HG03457 (cell line): ENCODE data around the gene PLA2G15.

Experiments used
- ATAC-seq: cut with Tn5 transposase; IDR thresholded peaks from one replicate; pipeline ENCODE4 v1.9.1; 2021; ENCODE audit warnings: moderate number of reproducible peaks; ENCODE audit not compliant: unreplicated experiment

Gene PLA2G15, protein sequence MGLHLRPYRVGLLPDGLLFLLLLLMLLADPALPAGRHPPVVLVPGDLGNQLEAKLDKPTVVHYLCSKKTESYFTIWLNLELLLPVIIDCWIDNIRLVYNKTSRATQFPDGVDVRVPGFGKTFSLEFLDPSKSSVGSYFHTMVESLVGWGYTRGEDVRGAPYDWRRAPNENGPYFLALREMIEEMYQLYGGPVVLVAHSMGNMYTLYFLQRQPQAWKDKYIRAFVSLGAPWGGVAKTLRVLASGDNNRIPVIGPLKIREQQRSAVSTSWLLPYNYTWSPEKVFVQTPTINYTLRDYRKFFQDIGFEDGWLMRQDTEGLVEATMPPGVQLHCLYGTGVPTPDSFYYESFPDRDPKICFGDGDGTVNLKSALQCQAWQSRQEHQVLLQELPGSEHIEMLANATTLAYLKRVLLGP

DNA sequence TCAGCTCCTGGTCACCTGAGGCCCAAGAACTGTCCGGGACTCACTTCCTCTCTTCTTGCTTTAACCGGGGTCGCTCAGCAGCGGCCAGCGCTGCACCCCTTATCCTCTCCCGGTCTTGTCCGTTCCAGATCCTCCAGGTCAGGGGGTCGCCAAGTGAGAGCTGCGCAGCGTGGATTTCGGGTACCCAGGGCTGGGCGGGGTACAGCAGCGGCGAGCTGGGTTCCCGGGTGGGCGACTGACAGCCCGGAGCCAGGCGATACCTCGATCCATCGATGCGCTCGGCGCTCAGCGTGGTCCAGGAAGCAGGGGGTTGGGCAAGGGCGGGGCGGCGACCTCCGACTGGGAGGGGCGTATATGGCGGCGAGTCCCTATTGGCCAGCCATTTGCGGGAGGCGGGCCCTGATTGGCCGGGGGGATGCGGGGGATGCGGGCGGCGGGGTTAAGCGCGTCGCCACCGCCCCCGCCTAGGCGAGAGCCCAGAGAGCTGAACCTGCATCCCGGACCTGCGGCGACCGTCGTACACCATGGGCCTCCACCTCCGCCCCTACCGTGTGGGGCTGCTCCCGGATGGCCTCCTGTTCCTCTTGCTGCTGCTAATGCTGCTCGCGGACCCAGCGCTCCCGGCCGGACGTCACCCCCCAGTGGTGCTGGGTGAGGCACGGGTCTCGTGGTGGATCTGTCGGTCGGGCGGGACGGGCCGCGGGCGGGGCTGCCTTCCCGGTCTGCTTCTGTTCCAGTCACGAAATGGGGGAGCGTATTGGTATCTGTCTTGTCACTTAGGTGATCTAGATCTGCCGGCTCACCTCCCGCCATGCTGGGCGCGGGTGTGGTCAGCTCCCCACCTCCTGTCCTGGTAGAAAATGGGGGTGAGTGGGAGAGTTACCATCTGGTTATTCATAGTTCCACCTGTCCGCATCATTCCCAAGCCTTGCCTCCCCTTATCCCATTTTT, at the start of gene PLA2G15:
Gene PLA2G15 (plus strand): TSS at position 471 of the 951 bp plus-strand sequence. CDS start 54 bp downstream, at position 525.
- peak; percentile 54 for ATAC-seq

DNA sequence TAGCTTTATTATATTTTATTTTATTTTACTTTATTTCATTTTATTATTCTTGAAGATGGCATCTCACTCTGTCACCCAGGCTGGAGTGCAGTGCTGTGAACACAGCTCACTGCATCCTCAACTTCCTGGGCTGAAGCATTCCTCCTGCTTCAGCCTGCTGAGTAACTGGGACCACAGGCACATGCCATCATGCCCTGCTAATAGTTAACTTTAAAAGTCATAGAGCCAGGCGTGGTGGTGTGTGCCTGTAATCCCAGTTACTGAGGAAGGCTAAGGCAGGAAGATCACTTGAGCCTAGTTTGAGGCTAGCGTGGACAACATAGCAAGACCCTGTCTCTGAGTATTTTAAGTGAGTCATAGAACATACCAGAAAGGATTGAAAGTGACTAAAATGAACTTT, 47.9 kb upstream of the PLA2G15 start:
- ATAC-seq, result no peak

DNA sequence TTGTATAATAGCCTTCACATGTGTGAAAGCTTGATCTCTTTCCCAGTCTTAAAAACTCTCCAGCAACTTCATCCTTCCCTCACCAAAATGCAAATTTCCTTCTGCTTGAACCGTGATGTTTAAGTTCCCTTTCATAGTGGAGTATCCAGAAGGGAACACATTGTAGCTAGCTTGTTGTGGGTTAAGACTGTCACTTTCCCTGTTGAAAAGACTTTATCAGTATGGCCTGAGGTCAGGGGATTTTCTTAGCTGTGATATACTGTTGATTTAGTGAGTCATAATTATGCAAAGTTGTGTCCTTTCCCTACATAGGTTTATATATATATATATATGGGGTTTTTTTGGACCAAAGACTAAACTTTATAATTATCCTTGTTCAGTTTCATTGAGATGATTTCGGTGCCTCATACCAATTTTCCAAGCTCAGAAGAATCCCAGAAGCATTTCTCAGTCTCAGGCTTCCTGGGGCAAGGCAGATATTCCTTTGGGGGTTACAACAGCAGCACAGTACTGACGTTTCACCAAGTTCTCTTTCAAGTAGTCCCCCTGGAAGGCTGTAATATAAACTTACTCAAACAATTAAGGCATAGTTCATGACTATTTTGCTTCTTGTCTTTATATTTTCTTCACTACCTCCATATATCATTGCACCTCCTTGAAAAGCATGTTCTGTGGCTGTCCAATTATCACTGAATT, 44.9 kb upstream of the PLA2G15 start:
- ATAC-seq, result no peak

- ATAC-seq, result no peak
Observed at GRCh38 chr16:68202091-68202519, 43.1 kb upstream of the PLA2G15 start.

DNA sequence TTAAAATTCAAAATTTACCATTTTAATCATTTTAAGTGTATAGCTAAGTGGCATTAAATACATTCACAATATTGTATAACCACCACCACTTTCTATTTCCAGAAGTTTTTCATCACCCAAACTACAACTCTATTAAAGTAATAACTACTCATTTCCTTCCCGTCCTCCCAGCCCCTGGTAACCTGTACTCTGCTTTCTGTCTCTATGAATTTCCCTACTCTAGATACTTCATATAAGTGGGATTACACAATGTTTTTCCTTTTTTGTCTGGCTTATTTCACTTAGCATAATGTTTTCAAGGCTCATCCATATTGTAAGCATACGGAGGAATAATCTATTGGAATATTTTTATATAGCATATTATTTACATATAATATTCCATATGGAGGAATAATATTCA, 38.9 kb upstream of the PLA2G15 start:
- ATAC-seq, result no peak

DNA sequence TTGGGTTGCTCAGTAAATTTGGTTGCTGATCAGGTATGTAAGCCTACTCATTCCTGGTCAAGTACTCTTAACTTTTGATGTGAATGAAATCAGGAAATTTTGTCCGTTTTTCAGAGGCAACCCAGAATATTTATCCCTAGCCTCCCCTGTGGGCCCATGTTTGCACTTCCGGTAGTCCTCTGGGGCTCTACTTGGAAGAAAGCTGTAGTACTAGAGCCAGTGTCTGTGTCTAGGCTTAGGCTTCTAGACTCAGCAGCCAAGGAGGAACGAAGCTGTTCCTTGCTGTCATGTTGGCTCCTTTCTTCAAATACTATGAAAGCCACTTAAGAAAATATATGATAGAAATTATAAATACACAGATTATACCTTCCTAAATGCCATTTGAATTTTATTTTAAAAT, 30.4 kb upstream of the PLA2G15 start:
- ATAC-seq, result no peak

GRCh38 chr16:68215302-68215701, 29.9 kb upstream of the PLA2G15 start:
- ATAC-seq, result no peak

DNA sequence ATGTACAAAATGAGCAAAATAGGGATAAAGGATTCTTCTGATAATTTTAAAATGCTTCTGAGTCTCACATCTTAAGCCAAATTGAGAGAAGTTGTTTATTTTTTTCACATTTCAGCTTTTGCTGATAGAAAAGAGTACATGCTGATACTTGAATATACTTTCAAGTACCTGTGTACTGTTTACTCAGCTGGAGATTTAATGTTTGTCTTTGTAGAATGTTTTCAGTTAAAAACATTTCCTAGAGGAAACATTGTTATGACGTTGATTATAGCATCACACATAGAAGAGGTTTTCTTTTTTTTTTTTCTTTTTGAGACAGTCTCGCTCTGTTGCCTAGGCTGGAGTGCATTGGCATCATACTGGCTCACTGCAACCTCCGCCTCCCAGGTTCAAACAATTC, 28.9 kb upstream of the PLA2G15 start:
- ATAC-seq, result no peak

DNA sequence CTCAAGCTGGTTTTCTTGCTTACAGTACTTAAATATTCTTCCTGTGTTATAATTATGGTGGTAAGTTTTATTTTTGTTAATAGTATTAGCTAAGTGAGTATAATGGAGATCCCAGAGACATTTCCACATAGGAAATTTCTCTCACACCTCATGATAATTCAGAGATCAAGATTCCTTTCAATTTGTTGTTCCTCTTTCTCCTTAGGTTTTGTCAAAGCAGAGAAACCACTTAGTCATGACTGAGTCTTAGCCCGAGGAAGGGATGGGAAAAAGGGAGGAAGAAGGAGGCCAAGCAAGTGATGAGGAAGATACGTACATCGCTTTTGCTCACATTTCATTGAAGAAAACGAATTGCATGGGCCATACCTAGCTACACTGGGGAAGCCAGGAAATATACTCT, 27.7 kb upstream of the PLA2G15 start:
- no peak for ATAC-seq

DNA sequence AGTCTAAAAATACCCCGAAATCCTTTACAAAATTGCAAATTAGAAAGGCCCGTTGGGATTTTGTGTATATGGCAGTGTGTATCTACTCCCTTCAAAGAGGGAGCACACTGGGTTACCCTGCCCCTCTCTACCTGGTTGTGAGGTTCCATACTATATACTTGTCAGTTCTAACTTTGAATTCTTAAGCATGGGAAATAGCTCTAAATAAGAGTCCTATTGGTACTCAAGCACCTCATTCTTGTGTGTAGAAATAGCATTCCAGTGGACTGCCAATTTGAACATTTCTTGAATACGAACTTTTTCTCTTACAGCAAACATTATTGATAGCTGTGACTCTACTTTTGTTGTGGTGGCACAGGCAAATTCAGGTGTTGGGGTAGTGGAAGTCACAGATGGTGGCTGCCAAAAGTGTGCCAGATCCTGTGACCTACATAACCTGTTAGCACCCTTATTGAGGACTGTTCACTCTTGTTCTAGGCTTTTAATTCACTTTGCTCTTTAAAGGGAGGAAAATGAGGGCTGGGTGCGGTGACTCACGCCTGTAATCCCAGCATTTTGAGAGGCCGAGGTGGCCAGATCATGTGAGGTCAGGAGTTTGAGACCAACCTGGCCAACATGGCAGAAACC, 25.3 kb upstream of the PLA2G15 start:
- ATAC-seq, result no peak

GRCh38 chr16:68223072-68223471, 22.1 kb upstream of the PLA2G15 start:
- no peak for ATAC-seq

GRCh38 chr16:68226116-68226515, 19.1 kb upstream of the PLA2G15 start:
- ATAC-seq, result no peak

- ATAC-seq, result no peak
Observed at GRCh38 chr16:68227183-68227793, 17.9 kb upstream of the PLA2G15 start.

DNA sequence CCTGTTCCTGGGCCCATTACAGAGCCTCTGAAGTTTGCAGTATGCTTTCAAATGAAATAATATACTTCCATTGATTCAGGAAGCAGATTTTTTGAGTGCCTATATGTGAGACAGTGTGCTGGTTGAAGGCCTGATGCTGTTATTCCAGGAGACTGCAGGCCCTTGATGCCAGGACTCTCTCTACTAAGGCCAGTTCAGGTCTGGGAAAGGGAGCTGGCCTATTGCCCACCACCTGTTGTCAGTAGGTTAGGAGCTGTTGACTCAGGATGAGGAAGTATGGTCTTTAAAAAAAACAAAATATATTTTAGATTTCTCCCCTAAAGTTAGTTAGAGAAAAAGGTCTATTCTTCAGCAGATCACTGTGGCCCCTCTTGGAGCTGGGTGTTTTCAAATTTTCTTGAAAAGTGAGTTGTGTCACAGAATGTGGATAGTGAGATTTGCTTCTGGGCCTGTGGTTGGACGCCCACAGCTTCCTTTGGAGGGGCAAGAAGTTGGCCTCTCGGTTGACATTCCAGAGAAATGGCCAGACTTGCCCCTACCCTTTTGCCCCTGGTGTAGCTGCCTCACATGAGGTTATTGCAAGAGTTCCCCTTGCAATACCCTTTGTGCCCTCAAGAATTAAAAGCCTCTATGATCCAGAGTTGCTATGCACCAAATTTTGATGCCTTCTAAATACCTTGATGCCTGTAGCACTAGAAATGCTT, 17.2 kb upstream of the PLA2G15 start:
- ATAC-seq, result no peak

DNA sequence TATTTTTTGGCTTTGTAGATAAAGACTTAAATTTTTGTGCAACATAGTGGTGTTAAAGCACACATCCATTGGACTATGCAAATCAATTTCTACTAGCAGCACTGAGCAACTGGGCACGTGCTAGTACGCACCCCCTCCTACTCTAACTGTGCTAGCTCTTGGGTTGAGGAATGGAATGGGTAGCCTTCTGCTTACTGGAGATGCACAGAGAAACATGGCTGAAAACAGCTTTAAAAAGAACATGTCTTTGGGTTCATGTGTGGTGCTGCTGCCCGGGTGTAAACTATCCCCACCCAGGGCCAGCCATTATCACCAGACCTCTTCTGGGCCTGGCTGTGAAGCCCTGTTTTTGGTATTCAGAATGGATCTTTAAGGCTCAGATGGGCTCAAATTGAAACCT, 16.5 kb upstream of the PLA2G15 start:
- ATAC-seq, result no peak

DNA sequence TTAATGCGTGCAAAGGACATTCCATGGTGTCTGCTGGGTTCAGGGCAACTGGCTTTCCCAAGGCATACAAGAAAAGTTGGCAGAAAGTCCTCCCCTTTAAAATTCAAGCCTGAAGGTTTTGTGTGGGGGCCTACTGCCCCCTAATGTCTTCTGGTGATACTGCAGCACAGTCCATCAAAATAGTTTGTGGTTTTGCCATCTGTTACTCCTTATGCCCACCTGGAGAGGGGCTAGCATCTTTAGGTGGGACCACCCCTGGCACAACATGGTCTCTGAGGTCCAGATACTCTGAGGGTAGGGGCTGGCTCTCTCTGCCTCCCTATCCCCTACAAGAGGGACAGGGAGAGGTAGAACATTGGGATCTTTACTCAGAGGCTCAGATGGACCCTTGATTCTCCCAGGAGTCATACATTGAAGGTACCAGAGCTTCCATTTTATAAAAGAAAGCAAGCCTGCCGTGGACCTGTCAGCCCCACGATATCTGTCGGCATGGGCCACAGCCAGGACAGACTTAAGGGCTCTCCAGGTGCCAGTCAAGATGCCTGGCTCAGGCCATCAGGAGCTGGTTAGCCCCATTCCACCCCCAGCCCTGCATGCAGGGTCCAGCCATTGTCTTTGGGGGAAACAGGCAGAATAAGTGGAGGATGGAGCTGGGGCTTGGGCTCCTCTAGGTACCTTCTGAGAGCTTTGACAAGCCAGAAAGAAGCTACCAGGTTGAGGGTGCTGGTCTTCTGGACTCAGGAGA, 15.6 kb upstream of the PLA2G15 start:
- ATAC-seq, result no peak

DNA sequence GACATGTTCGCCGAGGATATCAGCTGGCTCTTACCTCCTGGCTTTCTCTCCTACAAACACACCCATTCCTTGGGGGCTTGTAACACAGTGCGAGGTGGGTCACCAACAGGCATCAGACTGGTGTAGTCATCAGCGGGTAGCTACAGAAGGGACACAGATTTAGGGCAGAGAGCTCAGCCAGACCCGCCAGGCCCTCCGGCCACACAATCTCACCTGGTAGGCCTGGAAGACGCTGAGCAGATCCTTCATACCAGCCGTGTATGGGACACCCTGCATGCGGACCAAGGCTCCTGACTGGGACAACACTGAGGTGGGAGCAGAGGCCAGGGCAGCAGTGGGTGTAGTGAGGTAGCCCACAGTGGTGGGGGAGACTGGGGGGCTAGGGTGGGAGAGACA, 15.0 kb upstream of the PLA2G15 start:
- no peak for ATAC-seq

- no peak for ATAC-seq
Observed at GRCh38 chr16:68230956-68231355, 14.2 kb upstream of the PLA2G15 start.
